Astrocyte (in vitro differentiated cells and primary cell): ENCODE measurements around the gene FAM135A. TPM values are rescaled to one million over a fixed set of nuclear protein-coding genes. Genes with fewer than 3 reads are reported as not detected.

Experiments used
- DNase-seq: peaks from one replicate; pipeline ENCODE4 v3.0.0-alpha.2; 2010; ENCODE audit warnings: low read depth
- FAIRE-seq: peaks from 2 replicates; lab custom pipeline; 2011; peaks lifted over from hg19 to GRCh38; lab: Jason Lieb, UNC
- H2AFZ ChIP-seq: 2 replicates; pipeline ENCODE4 v1.6.0; 2012; ENCODE audit warnings: low read depth, low read length, inconsistent platforms
- H3K27ac ChIP-seq: 2 replicates; pipeline ENCODE4 v1.5.1; 2011; ENCODE audit warnings: low read depth, low read length, inconsistent platforms
- H3K27me3 ChIP-seq: 2 replicates; pipeline ENCODE4 v1.6.0; 2011; ENCODE audit warnings: low read length, inconsistent platforms; ENCODE audit not compliant: insufficient read depth
- H3K36me3 ChIP-seq: 2 replicates; pipeline ENCODE4 v1.5.1; 2011; ENCODE audit warnings: low read length, inconsistent platforms; ENCODE audit not compliant: insufficient read depth
- H3K4me1 ChIP-seq: 2 replicates; pipeline ENCODE4 v1.5.1; 2011; ENCODE audit warnings: low read length, inconsistent platforms; ENCODE audit not compliant: insufficient read depth
- H3K4me2 ChIP-seq: 2 replicates; pipeline ENCODE4 v1.6.0; 2012; ENCODE audit warnings: low read length, inconsistent platforms
- H3K4me3 ChIP-seq: 2 replicates; pipeline ENCODE4 v1.5.1; 2011; ENCODE audit warnings: low read depth, mild to moderate bottlenecking, low read length, inconsistent platforms; ENCODE audit not compliant: insufficient read depth
- H3K79me2 ChIP-seq: 2 replicates; pipeline ENCODE4 v1.6.0; 2012; ENCODE audit warnings: mild to moderate bottlenecking, low read length, inconsistent platforms; ENCODE audit not compliant: insufficient read depth
- H3K9ac ChIP-seq: 2 replicates; pipeline ENCODE4 v1.6.0; 2012; ENCODE audit warnings: mild to moderate bottlenecking, low read length, inconsistent platforms
- H3K9me3 ChIP-seq: 2 replicates; pipeline ENCODE4 v1.5.1; 2012; ENCODE audit warnings: low read depth, mild to moderate bottlenecking, low read length, inconsistent platforms; ENCODE audit not compliant: insufficient read depth
- H4K20me1 ChIP-seq: 2 replicates; pipeline ENCODE4 v1.6.0; 2012; ENCODE audit warnings: low read length, inconsistent platforms; ENCODE audit not compliant: insufficient read depth
- H3K27ac Mint-ChIP-seq: one replicate; pipeline ENCODE4 v1.8.0; 2021; ENCODE audit warnings: mild to moderate bottlenecking, mixed read lengths; ENCODE audit not compliant: unreplicated experiment
- H3K27me3 Mint-ChIP-seq: one replicate; pipeline ENCODE4 v1.8.0; 2021; ENCODE audit warnings: low read depth, mixed read lengths; ENCODE audit not compliant: unreplicated experiment
- H3K36me3 Mint-ChIP-seq: one replicate; pipeline ENCODE4 v1.8.0; 2021; ENCODE audit warnings: low read depth, mixed read lengths; ENCODE audit not compliant: unreplicated experiment
- H3K4me1 Mint-ChIP-seq: one replicate; pipeline ENCODE4 v1.8.0; 2021; ENCODE audit warnings: low read depth, mixed read lengths; ENCODE audit not compliant: unreplicated experiment
- H3K4me3 Mint-ChIP-seq: one replicate; pipeline ENCODE4 v1.8.0; 2021; ENCODE audit warnings: mild to moderate bottlenecking, moderate library complexity, mixed read lengths; ENCODE audit not compliant: unreplicated experiment
- H3K9me3 Mint-ChIP-seq: one replicate; pipeline ENCODE4 v1.8.0; 2021; ENCODE audit warnings: mild to moderate bottlenecking, mixed read lengths; ENCODE audit not compliant: unreplicated experiment
- EZH2 ChIP-seq: IDR thresholded peaks from 2 replicates; pipeline ENCODE4 v1.6.1; 2012; ENCODE audit warnings: mild to moderate bottlenecking, low read length, inconsistent platforms; ENCODE audit not compliant: insufficient read depth
- total RNA-seq: library from RNA; stranded (reverse); gene quantifications from 2 replicates; pipeline ENCODE4 v1.2.1, GENCODE V29; 2021
- TF ChIP-seq, protein P1 (sequence below): IDR thresholded peaks from 2 replicates; pipeline ENCODE4 v1.5.1; 2011; ENCODE audit warnings: low read depth, mild to moderate bottlenecking, inconsistent platforms, low read length, moderate library complexity; ENCODE audit not compliant: insufficient read depth

The FAM135A gene
- total RNA-seq, 1 donor from 2014 or later = 10.0 TPM

DNA sequence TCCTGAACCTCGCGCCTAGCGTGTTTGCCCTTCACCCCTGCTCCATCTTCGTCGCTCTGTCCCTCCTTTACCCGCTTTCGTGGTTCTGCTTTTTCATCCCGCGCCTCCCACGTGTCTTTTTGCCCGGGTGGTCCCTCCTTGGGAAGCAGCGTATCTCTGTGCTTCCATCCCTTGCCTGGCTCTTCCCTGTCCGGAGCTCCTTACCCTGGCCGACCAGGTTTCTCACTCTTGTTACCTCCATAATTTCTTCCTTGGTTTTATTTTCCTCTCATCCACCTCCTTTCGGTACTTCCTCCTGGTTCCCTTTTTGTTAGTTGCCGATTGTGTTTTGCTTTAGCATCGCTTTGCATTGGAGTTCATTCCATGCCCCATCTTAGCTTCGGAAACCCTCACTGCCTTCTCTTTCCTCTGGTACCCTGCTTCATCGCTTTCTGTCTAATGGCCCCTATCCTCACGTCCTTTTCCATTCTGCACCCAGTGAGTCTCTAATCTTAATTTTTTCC, 735 bp downstream of the FAM135A start:
- H3K79me2 ChIP-seq = no peaks in the 10 kb centered on the region
- H3K27me3 Mint-ChIP-seq = no peaks in the 10 kb centered on the region
- H2AFZ ChIP-seq = peak overlapping the region; percentile 98
- H3K27ac ChIP-seq = peak overlapping the region; percentile 21
- DNase-seq (no peak), FAIRE-seq (no peak)
- no peaks in the 10 kb centered on the region for H3K9me3 Mint-ChIP-seq
- H3K4me2 ChIP-seq = peak overlapping the region; percentile 97
- no peaks in the 10 kb centered on the region for H3K4me1 ChIP-seq
- H3K9me3 ChIP-seq = no peaks in the 10 kb centered on the region
- H3K4me3 ChIP-seq = peak overlapping the region; percentile 95
- H3K36me3 Mint-ChIP-seq = no peaks in the 10 kb centered on the region
- peak overlapping the region; percentile 82 for H3K27ac Mint-ChIP-seq
- peaks cover 7% of the 10 kb centered on the region for H3K4me1 Mint-ChIP-seq
- TF ChIP-seq, protein P1, sequence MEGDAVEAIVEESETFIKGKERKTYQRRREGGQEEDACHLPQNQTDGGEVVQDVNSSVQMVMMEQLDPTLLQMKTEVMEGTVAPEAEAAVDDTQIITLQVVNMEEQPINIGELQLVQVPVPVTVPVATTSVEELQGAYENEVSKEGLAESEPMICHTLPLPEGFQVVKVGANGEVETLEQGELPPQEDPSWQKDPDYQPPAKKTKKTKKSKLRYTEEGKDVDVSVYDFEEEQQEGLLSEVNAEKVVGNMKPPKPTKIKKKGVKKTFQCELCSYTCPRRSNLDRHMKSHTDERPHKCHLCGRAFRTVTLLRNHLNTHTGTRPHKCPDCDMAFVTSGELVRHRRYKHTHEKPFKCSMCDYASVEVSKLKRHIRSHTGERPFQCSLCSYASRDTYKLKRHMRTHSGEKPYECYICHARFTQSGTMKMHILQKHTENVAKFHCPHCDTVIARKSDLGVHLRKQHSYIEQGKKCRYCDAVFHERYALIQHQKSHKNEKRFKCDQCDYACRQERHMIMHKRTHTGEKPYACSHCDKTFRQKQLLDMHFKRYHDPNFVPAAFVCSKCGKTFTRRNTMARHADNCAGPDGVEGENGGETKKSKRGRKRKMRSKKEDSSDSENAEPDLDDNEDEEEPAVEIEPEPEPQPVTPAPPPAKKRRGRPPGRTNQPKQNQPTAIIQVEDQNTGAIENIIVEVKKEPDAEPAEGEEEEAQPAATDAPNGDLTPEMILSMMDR = no peak
- no peak for TF ChIP-seq EZH2
- no peaks in the 10 kb centered on the region for H3K27me3 ChIP-seq
- H3K4me3 Mint-ChIP-seq = peak overlapping the region; percentile 99
- no peaks in the 10 kb centered on the region for H3K36me3 ChIP-seq
- no peaks in the 10 kb centered on the region for H4K20me1 ChIP-seq
- H3K9ac ChIP-seq = peak overlapping the region; percentile 93

DNA sequence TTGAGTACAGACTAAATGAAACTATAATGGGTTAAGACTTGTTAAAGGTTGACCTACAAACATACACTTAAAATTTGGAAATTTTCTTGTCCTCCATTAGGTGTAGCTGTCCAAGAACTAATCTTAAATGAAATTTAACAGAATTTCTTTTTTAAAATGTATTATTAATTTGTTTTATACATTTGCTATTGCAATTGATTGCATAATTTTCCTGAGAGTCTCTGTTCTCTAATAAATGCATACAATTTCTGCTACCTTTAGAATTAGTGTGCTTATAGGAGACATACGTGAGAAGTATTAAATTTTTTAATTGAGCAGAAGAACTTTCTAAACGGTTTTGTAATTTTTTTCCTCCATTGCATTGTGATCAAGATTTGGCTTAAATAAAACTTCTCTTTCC, 1.5 kb downstream of the FAM135A start:
- peak overlapping the region; percentile 97 for H3K4me2 ChIP-seq

DNA sequence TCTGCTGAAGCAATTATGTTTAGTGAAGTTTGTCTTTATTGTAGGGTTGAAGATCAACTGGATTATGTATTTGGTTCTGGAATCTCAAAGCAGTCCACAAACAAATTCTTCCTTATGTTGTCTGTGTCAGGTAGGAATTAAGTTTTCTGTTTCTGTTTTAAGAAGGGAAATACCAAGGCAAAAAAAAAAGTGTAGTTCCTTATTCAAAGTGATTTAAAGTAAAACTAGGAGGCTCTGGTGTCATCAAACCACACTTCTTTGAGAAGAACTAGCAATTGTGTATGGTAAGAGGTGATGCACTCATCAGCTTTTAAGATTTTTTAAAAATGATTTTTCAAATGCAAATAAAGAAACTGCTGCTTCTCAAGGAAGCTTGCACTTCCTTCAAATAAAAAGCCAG, 1.9 kb downstream of the FAM135A start:
- FAIRE-seq = no peak
- no peak overlapping the region for H3K4me3 ChIP-seq

More for the DNA sequence above, 1.5 kb downstream of the FAM135A start:
- H3K27ac Mint-ChIP-seq = no peak overlapping the region
- no peak overlapping the region for H3K4me3 ChIP-seq
- TF ChIP-seq EZH2 = no peak
- TF ChIP-seq, protein P1 = no peak
- H2AFZ ChIP-seq = no peak overlapping the region
- H3K9ac ChIP-seq = no peak overlapping the region
- no peaks in the 10 kb centered on the region for H3K9me3 ChIP-seq
- DNase-seq (no peak), FAIRE-seq (no peak)
- no peaks in the 10 kb centered on the region for H3K36me3 Mint-ChIP-seq
- no peaks in the 10 kb centered on the region for H3K36me3 ChIP-seq
- H3K9me3 Mint-ChIP-seq = peaks cover 2% of the 10 kb centered on the region
- no peak overlapping the region for H3K27ac ChIP-seq
- peaks cover 7% of the 10 kb centered on the region for H3K4me1 Mint-ChIP-seq
- no peaks in the 10 kb centered on the region for H3K4me1 ChIP-seq
- peak overlapping the region; percentile 99 for H3K4me3 Mint-ChIP-seq
- H3K79me2 ChIP-seq = no peaks in the 10 kb centered on the region
- no peaks in the 10 kb centered on the region for H4K20me1 ChIP-seq
- H3K27me3 ChIP-seq = no peaks in the 10 kb centered on the region
- no peaks in the 10 kb centered on the region for H3K27me3 Mint-ChIP-seq

More for the DNA sequence above, 1.9 kb downstream of the FAM135A start:
- no peak for DNase-seq
- Mint-ChIP-seq H3K4me3 (no peak overlapping the region), H3K4me1 (peaks cover 7% of the 10 kb centered on the region), H3K9me3 (peaks cover 2% of the 10 kb centered on the region), H3K27me3 (no peaks in the 10 kb centered on the region), H3K36me3 (no peaks in the 10 kb centered on the region), H3K27ac (no peak overlapping the region)
- Histone ChIP-seq H3K9ac (no peak overlapping the region), H3K79me2 (no peaks in the 10 kb centered on the region), H4K20me1 (no peaks in the 10 kb centered on the region), H3K9me3 (no peaks in the 10 kb centered on the region), H3K27ac (no peak overlapping the region), H3K27me3 (no peaks in the 10 kb centered on the region), H3K4me2 (no peak overlapping the region), H3K36me3 (no peaks in the 10 kb centered on the region), H3K4me1 (no peaks in the 10 kb centered on the region), H2AFZ (no peak overlapping the region)
- TF ChIP-seq, protein P1 = no peak
- no peak for TF ChIP-seq EZH2
